Measurements from ENCODE around the gene MRPL36.

The MRPL36 gene

DNA sequence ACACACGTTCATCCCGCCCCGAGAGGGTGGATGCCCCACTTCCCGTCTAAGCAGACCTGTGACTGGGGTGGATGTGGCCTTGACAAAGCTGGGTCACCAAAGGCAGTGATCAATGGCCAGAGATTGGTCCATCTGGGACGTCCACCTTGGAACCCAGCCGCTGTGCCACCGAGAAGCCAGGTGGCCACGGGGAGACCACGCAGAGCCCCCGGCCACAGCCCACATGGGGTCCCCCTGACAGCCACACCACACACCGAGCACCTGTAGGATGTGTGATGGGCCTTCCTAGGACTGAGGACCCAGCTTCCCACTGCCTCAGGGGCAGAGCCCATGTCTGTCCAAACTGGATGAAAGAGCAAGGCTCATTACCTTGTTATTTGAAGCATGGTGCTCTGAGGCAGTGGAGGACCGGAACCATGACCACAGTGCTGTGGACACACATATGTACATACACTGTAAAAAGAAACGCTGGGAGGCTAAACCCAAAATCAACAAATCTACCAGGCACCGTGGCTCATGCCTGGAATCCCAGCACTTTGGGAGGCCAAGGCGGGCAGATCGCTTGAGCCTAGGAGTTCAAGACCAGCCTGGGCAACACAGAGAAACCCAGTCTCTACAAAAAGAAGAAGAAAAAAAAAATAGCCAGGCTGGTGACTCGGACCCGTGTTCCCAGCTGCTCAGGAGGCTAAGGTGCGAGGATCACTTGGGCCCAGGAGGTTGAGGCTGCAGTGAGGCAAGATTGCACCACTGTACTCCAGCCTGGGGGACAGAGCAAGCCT, 50.1 kb downstream of the MRPL36 start:
- Histone ChIP-seq H3K4me1 (ENCODE audit: insufficient read depth, low read length) (no peaks in the 10 kb centered on the region), H3K4me3 (ENCODE audit: low read length) (no peak overlapping the region), H3K36me3 (ENCODE audit: insufficient read depth, low read length) (no peaks in the 10 kb centered on the region), H3K27me3 (ENCODE audit: insufficient read depth, low read length) (no peaks in the 10 kb centered on the region), H3K9ac (ENCODE audit: low read depth, low read length) (no peak overlapping the region), H3K9me3 (ENCODE audit: insufficient read depth, low read depth, low read length) (no peaks in the 10 kb centered on the region), H3K27ac (ENCODE audit: low read depth, low read length) (no peak overlapping the region)
- 94% methylated on average over 19 of the region's 19 CpGs for WGBS

DNA sequence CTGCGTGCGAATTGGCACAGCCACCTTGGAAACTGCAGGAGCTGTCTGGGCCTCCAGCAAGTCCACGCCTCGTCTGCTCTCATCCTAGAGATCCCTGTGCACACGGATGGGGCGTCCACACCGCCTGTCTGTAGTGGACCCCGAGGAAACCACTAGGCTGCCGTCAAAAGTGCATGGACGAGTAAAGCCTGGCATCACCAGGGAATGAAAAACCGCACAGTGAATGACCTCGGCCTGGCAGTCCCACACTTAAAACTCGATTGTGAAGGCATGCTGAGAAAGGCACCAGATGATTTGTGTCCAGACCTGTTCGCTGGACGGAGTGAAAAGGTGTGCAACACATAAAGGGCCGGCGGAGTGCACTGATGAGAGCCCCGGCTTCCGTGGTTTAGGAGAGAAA, 50.8 kb downstream of the MRPL36 start:
- no peaks in the 10 kb centered on the region for H3K27me3 ChIP-seq (ENCODE audit: insufficient read depth, low read length)
- no peaks in the 10 kb centered on the region for H3K4me1 ChIP-seq (ENCODE audit: insufficient read depth, low read length)
- no peak overlapping the region for H3K9ac ChIP-seq (ENCODE audit: low read depth, low read length)
- H3K27ac ChIP-seq (ENCODE audit: low read depth, low read length), result no peak overlapping the region
- H3K36me3 ChIP-seq (ENCODE audit: insufficient read depth, low read length), result no peaks in the 10 kb centered on the region
- WGBS, result 94% methylated on average over 19 of the region's 19 CpGs
- no peaks in the 10 kb centered on the region for H3K9me3 ChIP-seq (ENCODE audit: insufficient read depth, low read depth, low read length)
- H3K4me3 ChIP-seq (ENCODE audit: low read length), result no peak overlapping the region

All from HUES64 (cell line).